Measurements from ENCODE around the gene CTNNA2.

The CTNNA2 gene

DNA sequence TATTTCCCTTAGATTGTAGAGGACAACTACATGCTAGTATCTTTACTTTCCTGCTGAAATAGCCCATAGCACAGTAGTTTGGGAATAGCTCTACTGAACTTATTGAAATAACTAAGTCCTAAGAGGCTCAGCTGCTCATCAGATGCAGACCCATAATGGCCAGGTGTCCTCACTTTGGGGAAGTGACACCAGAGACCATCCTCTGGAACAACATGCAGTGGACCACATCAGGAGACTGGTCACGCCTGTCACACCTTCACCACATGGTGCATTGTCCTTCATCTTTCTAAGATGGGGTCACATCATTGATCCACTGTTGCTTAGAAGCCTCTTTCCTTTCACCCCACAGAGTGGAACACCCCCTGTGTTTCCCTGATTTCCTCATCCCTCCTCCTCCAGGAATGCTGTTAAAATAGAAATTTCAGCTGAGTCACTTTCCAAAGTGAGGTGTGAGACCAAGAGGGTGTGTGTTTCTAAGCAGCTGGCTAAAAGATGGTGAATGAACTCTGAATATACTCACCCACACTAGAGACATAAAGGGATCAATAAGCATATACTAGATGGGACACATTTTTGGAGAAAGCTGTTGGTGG, 1006.9 kb downstream of the CTNNA2 start:
- DNase-seq = no peak

DNA sequence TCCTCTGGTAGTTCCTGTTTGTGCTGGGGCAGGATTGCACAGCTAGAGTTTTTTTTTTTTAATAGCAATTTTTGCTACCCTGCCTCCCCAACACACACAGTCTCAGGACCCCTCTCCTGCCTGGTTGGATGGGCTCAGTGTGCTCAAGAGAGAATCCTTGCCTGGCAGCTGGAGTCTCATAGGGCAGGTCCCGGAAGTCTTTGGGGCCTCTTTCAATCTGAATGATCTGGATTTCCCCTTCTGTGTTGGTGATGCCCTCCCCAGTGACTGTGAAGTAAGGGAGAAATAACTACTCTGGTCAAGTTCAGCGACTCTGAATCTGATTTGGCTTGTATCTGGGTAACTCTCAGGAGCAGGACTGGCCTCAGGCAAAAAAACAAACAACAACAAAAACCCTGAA, 1012.3 kb downstream of the CTNNA2 start:
- DNase-seq = no peak

DNA sequence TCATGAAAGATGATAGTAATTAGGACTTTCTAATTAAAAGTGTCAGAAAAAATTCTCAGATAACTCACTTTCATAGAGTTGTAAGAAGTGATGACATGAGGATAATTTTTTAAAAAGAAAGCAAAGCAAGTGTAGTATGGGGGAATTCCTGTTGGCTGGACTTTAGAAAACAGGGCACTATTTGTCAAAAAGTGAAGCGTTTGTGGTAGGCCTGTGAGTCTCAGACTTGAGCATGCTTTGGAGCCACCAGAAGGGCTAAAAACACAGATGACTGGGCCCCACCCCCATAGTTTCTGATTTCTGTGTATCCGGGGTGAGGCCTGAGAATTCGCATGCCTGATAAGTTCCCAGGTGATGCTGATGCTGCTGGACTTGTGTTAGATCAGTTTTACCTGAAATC, 1014.3 kb downstream of the CTNNA2 start:
- no peak for DNase-seq

DNA sequence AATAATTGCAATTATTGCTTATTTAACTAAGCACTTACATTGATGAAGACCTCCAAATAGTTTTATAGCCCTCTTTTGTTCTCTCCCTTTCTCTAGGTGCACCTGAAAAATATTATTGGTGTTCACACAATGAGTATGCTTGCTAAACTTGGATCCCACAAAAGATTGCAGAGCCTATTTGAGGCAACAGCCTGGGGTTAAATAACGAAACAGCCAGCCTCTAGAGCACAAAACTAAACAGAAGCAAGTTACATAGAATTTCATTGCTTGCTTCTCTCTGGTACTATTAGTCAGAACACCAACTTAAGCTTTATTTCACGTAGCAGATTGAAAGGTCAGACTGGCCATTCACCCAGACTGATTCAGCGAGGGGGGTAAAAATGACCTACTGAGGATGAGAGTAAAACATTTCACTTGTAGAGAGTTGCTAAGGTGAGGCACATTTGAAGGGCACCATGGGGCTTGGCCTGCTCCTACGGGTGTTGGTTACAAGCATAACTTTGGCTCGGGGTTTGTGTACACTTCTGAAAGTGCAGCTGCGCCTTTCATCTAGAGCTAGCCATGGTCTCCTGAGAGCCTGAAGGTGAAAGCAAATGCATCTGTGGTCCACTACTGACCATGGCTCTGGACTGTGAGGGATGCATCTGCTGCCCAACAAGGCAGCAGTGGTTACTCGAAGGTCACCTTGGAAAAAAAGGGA, 1016.8 kb downstream of the CTNNA2 start:
- no peak for DNase-seq

DNA sequence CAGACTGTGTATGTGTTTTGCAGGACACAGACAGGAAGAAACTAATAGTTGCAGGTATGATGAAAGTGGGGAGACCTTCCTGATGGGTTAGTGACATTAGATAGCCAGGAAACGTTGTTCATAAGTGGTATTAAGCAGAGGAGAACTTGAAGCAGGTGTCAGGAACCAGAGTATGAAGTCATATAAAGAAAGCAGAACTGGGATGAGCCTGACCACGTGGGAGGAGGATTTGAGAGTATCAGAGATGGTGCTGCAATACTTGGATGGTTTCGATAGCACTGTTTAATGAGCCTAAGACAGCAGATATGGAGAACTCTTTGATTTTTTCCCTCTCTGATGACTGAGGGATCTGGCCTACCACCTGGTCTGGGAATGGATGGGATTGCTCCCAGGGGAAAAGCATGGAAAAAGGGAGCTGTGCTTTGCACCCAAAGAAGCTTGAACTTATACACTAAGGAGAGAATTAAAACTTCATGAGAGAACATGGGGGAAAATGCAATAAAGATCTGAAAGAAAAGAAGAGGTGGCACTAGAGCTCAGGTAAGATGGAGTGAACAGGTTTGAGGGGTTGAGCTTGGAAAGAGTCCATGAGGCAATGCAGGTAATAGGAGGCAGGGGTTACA, 1017.7 kb downstream of the CTNNA2 start:
- DNase-seq = no peak

DNA sequence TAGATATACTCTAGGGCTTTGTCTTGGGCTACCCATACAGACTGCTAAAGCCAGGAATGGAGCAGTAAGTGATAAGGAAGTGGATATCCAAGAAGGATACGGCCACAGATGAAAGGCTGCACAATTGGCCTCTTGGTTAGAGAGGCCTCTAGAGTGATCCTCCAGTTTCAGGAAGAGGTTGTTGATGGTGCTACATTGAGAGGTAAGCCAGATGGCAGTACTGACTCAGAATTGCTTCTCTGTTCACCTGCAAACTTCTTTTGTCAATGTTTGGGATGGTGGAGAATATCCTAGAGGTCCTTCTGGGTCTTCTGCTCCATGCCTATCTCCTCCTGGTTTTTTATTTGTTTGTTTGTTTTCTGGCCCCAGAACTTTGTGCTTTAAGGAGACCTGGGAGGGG, 1018.5 kb downstream of the CTNNA2 start:
- DNase-seq = no peak

DNA sequence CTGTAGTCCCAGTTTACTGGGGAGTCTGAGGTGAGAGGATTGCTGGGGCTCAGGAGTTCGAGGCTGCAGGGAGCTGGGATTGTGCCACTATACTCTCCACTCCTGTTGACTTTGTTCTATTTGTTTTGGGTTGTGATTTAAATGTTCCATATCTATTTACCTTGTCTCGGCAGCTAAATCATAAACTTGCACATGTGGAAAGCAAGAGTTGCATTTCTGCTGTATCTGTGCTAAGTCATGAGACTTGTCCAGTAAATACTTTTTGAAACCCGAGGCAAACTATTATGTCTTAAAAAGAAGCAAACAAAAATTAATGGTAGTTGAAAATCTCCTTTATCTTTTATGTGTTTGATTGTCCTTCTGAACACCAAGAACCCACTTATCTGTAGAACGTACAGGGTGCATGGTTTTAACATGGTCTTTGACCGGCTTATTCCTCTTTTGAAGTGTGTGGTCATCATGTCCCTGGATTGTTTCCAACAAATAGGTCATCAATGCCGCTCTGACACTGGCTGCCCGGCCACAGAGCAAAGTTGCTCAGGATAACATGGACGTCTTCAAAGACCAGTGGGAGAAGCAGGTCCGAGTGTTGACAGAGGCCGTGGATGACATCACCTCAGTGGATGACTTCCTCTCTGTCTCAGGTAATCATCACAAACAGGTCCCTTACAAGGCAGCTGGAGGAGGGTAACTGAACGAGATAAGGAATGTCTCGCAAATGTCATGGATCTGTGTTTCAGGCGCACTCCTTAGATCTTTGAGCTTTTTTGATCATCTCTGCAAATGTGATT, 1032.8 kb downstream of the CTNNA2 start:
- no peak for DNase-seq

DNA sequence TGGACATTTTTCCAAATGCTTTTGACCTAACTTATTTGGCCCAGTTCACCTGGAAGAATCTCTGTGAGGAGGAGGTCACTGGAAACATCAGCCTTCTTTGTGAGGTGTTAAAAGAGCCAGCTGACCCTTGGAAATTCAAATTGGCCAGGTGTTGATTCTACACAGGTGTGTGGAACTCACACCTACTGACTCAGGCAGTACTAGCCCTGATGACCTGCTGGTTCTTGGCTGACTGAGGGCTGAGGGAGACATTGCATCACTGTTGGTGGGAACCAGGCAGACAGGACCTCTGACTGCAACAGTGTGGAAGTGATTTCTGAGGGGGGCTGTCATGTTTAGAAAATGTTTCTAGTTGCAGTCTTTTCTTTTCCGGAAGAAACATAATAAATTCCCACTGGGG, 1033.9 kb downstream of the CTNNA2 start:
- DNase-seq = no peak

DNA sequence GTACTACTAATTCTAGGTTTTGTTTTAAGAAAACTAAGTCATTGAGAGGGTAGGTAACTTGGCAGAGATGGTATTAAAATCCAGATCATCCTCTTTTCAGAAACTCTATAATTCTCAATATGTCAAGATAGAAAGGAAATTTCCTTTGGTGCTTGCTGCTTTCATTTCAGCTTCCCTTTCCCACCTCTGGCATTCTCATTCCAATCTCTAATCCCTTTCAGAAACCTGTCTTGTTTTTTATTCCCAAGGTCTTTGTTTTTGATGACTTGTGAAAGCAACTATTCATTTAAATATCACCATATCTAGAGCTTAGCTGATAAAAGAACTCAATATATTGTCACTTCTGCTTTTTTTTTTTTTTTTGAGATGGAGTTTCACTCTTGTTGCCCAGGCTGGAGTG, 1034.5 kb downstream of the CTNNA2 start:
- DNase-seq = no peak

DNA sequence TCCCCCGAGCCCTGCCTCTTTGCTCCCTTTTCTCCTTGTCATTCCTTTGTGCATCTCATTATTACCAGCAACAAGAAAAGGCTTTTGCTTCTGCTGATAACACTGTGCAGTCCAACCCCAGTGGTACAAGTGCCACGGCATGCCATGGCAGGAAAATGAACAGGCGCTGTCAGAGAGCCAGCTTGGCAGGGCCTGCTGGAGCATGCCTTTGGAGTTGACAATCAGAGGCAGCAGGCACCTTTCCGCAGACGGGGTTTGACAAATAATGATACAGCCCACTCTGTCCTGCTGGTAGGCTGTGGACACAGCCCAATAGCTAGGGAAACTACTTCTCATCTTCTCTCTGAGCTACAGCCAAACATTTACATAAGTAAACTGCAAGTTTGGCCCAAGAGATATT, 1035.6 kb downstream of the CTNNA2 start:
- DNase-seq = no peak

DNA sequence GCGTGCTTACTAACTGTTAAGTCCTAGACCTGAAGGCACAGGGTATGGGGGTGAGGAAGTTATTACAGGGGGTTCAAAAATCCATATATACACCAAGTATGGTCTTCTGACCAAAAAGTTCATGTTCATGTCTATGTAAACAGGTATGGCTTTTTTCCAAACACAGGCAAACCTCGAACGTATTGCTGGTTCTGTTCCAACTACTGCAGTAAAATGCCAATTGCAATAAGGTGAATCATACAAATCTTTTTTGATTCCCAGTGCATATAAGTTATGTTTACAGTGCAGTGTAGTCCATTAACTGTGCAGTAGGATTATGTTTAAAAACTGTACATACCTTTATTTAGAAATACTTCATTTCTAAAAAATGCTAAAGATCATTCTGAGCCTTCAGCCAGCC, 1037.0 kb downstream of the CTNNA2 start:
- no peak for DNase-seq

DNA sequence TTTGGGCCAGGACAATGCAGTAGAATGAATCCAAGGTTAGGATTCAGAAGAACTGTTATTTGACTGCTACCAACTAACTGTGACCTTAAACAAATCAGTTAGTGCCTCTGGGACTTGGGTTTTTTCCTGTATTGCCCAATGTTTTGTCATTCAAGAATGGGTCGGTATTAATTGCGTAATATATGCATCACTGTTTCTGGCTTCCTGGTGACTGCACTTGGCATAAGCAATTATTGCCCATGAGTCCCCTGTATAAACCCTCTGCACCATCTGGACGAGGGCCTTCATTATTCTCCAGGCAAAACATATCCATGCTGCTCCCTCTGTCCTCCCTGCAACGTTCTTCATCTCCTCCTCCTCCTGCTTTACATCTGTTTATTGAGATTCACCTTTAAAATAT, 1047.5 kb downstream of the CTNNA2 start:
- DNase-seq = no peak

DNA sequence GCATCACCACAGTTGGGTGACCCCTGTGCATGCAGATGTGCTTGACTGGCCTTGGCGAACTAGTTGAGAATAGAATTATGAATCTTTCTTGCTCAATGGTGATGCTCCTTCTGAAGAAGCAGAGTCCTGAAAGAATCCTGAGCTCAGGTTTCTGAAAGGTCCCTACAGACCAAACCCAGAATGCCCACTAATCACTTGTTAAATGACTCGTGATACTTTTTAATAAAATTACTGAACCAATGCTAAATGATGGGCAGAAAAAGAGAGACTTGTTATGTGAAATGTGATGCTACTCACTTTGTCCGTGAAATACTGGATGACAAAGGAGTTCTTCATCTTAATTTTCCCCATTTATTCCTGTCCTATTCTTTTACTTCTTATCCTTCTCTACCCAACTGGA, 1055.2 kb downstream of the CTNNA2 start:
- DNase-seq = no peak

DNA sequence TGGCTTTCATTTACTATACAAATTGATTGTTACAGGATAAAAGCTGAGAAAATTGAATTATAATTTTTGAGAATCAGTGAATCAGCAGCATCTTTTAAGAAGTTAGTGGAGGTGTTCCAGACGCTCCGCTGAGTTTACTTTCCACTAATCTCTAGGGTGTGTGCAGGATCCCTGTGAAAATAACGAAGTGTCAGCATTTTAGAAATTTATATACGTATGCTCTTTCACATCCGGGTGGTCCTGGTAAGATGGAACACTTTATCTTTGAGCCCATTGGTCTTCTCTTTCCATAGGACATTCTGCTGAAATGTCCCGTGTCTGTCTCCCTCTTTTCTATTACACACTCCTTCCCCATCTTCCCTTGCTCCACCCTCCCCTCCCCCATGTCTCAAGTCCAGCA, 1060.3 kb downstream of the CTNNA2 start:
- DNase-seq = no peak

DNA sequence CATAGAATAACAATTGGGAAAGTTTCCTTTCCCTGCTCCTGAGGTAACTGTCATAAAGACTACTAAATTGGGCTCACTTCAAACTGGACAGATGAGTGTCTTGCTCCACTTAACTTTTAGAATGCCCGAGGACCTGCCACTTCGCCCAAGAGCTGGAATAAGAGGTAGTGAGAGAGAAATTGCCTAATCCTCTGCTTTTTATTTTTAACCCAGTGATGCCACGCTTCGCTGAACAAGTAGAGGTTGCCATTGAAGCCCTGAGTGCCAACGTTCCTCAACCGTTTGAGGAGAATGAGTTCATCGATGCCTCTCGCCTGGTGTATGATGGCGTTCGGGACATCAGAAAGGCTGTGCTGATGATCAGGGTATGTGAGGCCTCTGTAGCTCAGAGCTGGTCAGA, 1061.1 kb downstream of the CTNNA2 start:
- DNase-seq = no peak

DNA sequence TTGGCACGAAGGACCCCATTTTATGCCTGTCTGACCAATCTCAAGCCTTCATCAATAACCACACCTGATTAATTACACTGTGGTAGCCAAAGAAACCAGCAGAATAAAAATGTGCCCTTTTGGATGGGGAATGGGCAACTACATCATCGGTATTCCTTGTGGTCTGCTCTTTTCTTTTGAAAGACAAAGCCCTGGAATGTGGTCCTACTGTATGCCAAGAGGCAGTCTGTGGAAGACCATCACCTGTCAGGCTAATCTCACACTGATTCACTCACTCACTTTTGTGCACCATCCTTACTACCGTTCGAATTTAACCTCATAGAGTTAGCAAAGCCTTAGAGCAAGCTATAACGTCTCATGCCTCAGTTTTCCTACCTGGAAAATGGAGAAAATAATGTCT, 1066.9 kb downstream of the CTNNA2 start:
- no peak for DNase-seq

DNA sequence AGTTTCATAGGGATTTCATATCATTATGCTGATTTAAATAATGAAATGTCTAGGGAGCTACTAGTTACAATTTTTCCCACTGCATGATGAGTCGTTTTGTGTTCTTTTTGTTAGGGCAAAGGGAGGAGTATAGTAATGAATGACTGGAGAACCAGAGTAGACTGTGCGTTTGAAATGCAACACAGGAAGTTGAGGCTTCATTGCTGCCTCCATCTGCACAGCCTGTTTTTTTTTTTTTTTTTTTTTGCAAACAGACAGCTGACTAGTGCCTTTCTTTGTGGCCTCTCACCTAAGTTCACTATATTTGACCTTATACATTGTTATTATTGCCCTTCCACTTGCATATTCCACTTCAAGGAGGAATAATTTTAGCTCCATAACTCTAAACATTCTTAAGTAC, 1078.4 kb downstream of the CTNNA2 start:
- no peak for DNase-seq

DNA sequence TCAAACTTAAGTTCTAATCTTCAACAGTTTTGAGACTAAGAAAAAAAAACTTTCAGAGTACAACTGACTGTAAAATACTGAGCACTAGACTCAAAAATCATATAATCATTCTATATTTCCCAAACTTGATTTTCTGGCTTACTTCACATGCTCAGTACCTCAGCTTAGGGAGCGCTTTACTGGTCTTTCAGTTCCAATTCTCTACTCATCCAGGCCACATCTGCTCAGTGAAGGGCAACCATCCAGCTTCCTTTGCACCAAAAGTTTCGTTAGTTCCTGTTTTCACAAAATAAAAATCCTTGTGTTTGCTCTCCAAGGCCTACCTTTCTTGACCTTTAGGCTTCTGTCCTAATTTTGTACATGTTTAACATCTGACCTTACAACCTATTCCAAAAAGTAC, 1079.3 kb downstream of the CTNNA2 start:
- DNase-seq = no peak

DNA sequence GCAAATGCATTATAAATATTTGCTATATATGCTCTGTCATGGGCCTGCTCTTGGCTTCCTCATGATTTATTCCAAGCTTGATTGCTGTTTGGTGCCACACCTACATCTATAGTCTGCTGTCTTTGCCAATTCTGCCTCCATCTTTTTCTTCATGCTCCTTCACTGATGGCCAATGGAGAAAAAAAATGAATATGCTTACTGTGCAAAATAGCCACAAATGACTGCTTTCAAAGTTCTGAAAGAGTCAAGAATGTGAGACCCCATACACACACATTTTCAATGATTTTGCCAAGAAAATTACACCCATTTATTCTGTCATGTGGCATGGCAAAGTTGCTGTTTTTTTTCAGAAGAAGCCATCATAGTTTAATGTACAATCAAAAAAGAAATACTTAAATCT, 1097.3 kb downstream of the CTNNA2 start:
- no peak for DNase-seq

DNA sequence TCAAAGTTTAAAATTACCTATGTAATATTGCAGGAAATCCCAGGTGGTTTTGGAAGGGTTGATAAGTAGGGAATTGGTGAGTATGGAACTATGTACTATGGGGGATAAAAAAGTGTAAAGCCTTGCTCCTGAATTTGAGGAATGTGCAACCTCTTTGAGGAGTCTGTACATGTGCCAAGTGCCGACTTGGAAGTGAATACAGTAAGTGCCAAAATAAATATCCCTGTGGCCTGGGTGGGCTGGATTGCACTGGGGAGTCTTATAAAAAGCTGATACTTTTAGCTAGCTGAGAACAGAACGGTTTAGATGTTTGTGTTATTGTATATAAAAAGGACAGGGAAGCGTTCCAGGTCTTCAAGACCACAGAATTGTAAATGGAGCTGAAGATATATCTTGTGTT, 1108.8 kb downstream of the CTNNA2 start:
- no peak for DNase-seq

DNA sequence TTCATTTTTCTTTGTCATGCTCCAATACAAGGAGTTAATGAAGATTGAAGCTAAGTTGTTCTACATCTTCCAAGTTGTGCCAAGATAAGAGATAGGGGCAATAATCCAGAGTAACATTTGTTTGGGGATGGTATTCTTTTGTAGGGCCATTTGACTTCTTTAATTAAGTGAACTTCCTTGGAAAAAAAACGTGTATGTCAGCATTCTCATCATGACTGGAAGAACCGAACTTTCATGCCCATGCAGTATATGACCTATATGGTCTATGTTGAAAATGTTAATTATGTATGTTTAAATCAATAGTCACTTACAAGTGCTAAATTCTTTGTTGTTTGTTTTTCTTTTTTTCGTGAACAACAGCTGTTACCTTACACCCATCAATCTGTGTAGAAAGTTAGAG, 1111.2 kb downstream of the CTNNA2 start:
- DNase-seq = no peak

DNA sequence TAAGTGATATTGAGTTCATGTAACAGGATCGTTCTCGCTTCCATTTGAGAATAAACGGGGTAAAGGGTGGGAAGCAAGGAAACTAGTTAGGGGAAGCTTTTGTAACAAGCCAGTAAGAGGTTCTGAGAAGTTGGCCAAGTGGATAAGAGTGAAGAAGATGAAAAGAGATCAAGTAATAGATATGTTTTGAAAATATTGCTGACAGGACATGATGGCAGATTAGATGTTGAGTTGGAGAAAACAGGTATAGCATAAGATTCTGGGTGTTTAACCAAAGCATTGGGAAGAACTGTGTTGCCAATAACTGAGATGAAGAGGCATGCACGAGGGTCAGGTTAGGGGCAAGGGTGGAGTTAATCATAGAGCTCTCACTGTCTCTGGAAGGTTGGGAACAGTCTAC, 1121.7 kb downstream of the CTNNA2 start:
- DNase-seq = no peak

DNA sequence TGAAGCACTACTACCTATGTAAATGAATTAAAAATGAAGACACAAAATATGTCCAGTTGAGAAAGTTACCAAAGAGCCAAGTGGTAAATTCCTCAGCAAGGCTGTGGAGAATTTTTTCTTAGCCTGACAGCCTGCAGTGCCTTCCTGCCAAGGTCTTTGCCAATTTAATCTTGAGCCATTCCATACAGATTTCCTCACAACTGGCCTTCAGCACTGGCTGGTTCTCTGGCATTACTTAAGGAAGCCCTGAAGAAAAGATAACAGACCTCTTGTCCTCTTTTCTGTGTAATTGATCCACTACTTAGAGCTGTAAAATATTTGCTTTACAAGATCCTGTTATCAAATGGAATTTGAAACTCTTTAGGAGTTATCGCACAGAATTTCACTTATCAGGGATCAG, 1125.9 kb downstream of the CTNNA2 start:
- no peak for DNase-seq

DNA sequence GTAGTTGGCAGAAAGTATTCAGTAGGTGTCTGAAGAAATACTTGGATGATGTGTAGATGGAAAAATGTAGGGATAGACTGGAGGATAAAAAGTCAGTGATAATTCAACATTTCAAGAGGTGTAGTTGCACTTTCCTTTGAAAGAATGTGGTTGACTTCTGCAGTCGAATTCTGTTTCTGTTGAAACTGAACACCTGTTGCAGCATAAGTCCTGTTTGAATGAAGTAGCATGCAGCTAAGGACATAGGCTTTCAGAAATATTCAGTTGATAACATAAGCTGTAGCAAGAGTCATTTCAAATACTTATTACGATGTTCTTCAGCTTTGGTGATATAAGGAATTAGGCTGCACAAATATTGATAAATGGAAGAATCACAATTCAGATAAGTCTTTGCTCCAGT, 1129.6 kb downstream of the CTNNA2 start:
- no peak for DNase-seq
